HEK293 (cell line): Measurements from ENCODE around the gene CCDC122.

Source experiments
- CTCF ChIA-PET: fragments of 350-600 bp; formaldehyde crosslinking; extraction: SDS; loops from one replicate; lab custom pipeline; 2021; ENCODE audit warnings: antibody characterized with exemption; lab: Yijun Ruan, JAX
- POLR2A ChIA-PET: fragments of 300-600 bp; formaldehyde crosslinking; extraction: SDS; loops from one replicate; lab custom pipeline; 2020; ENCODE audit warnings: antibody characterized with exemption, inconsistent platforms; lab: Yijun Ruan, JAX
- H3K27ac ChIP-seq: fragments of 200-500 bp; sonication (Bioruptor generic); 2 replicates; pipeline ENCODE4 v1.5.1; 2014; ENCODE audit warnings: low read depth, low read length, control low read depth, inconsistent platforms; ENCODE audit errors: extremely low read depth
- H3K36me3 ChIP-seq, 2 experiments: fragments of 200-500 bp in 1 of 2; sonication (Bioruptor generic) in 1 of 2; 1 replicate in 1 of 2; 2 replicates in 1 of 2; pipeline ENCODE4 v1.5.1; 2014 to 2017; ENCODE audit warnings: inconsistent platforms in 2 of 2, low read length in 2 of 2; ENCODE audit not compliant: control insufficient read depth in 2 of 2, insufficient read depth in 1 of 2
- H3K4me1 ChIP-seq: fragments of 200-500 bp; sonication (Bioruptor generic); 2 replicates; pipeline ENCODE4 v1.5.1; 2014; ENCODE audit warnings: mild to moderate bottlenecking, low read length, inconsistent platforms; ENCODE audit not compliant: control insufficient read depth, insufficient read depth
- H3K4me3 ChIP-seq: 2 replicates; pipeline ENCODE4 v1.5.1; 2011; ENCODE audit warnings: low read depth, mild to moderate bottlenecking, control low read depth, low read length, moderate library complexity
- H3K9me3 ChIP-seq: fragments of 200-500 bp; sonication (Bioruptor generic); 2 replicates; pipeline ENCODE4 v1.5.1; 2014; ENCODE audit warnings: low read depth, low read length, inconsistent platforms; ENCODE audit not compliant: control insufficient read depth, insufficient read depth
- EGR2 ChIP-seq: fragments of 450-650 bp; formaldehyde crosslinking; IDR thresholded peaks from 2 replicates; pipeline ENCODE4 v1.5.1; 2016; ENCODE audit warnings: low read depth, missing biosample characterization, missing genetic modification characterization
- KLF10 ChIP-seq: fragments of 450-650 bp; IDR thresholded peaks from 2 replicates; pipeline ENCODE4 v1.5.1; 2018; ENCODE audit warnings: missing biosample characterization, mild to moderate bottlenecking, missing genetic modification characterization
- MEIS1 ChIP-seq: sonication (generic); formaldehyde crosslinking; IDR thresholded peaks from 2 replicates; pipeline ENCODE4 v1.8.1; 2022; ENCODE audit warnings: missing genetic modification reagents, mild to moderate bottlenecking, borderline replicate concordance
- PBX3 ChIP-seq: sonication (generic); formaldehyde crosslinking; IDR thresholded peaks from 2 replicates; pipeline ENCODE4 v1.8.1; 2022; ENCODE audit warnings: mild to moderate bottlenecking, moderate library complexity, missing genetic modification reagents
- PRDM2 ChIP-seq: fragments of 450-650 bp; formaldehyde crosslinking; IDR thresholded peaks from 2 replicates; pipeline ENCODE4 v1.5.1; 2016; ENCODE audit warnings: missing biosample characterization, missing genetic modification characterization, borderline replicate concordance
- PRDM6 ChIP-seq: fragments of 450-650 bp; formaldehyde crosslinking; IDR thresholded peaks from 2 replicates; pipeline ENCODE4 v1.5.1; 2017; ENCODE audit warnings: missing biosample characterization, missing genetic modification characterization
- RBAK ChIP-seq: fragments of 450-650 bp; formaldehyde crosslinking; IDR thresholded peaks from 2 replicates; pipeline ENCODE4 v1.5.1; 2016; ENCODE audit warnings: missing biosample characterization, missing genetic modification characterization
- SCRT1 ChIP-seq: fragments of 450-650 bp; formaldehyde crosslinking; IDR thresholded peaks from 2 replicates; pipeline ENCODE4 v1.5.1; 2016; ENCODE audit warnings: missing biosample characterization, missing genetic modification characterization, borderline replicate concordance
- YY1 ChIP-seq: fragments of 450-650 bp; formaldehyde crosslinking; IDR thresholded peaks from 2 replicates; pipeline ENCODE4 v1.5.1; 2018; ENCODE audit warnings: missing biosample characterization, missing genetic modification characterization
- ZBTB48 ChIP-seq: fragments of 450-650 bp; formaldehyde crosslinking; IDR thresholded peaks from 2 replicates; pipeline ENCODE4 v1.5.1; 2016; ENCODE audit warnings: missing biosample characterization, missing genetic modification characterization
- ZNF302 ChIP-seq: fragments of 450-650 bp; formaldehyde crosslinking; IDR thresholded peaks from 2 replicates; pipeline ENCODE4 v1.5.1; 2016; ENCODE audit warnings: missing biosample characterization, missing genetic modification characterization, low read depth
- ZNF311 ChIP-seq: fragments of 450-650 bp; formaldehyde crosslinking; IDR thresholded peaks from 2 replicates; pipeline ENCODE4 v1.5.1; 2017; ENCODE audit warnings: missing biosample characterization, missing genetic modification characterization, borderline replicate concordance
- ZNF423 ChIP-seq: fragments of 450-650 bp; formaldehyde crosslinking; IDR thresholded peaks from 2 replicates; pipeline ENCODE4 v1.5.1; 2016; ENCODE audit warnings: missing biosample characterization, missing genetic modification characterization
- ZNF645 ChIP-seq: fragments of 450-650 bp; formaldehyde crosslinking; IDR thresholded peaks from 2 replicates; pipeline ENCODE4; 2016; ENCODE audit warnings: missing biosample characterization, missing genetic modification characterization
- ZSCAN23 ChIP-seq: fragments of 450-650 bp; formaldehyde crosslinking; IDR thresholded peaks from 2 replicates; pipeline ENCODE4 v1.5.1; 2016; ENCODE audit warnings: missing biosample characterization, missing genetic modification characterization

CCDC122 gene

GRCh38 chr13:43835701-43836100, 43.8 kb downstream of the CCDC122 start:
- TF ChIP-seq MEIS1 (CRISPR knock-in tag) (no peak), ZNF423 (tag by site-specific recombination) (no peak), YY1 (tag by site-specific recombination) (no peak), KLF10 (no peak), EGR2 (tag by site-specific recombination) (no peak), SCRT1 (tag by site-specific recombination) (no peak), ZBTB48 (no peak), RBAK (no peak), PBX3 (CRISPR knock-in tag) (no peak), ZNF645 (no peak), ZNF311 (tag by site-specific recombination) (no peak)
- ChIA-PET CTCF (no interaction called here), POLR2A (no interaction called here)
- H3K4me3 ChIP-seq, result no peak overlapping the region
- H3K4me1 ChIP-seq, result no peaks in the 10 kb centered on the region
- no peak overlapping the region for H3K27ac ChIP-seq
- H3K9me3 ChIP-seq, result no peaks in the 10 kb centered on the region
- H3K36me3 ChIP-seq, result no peaks in the 10 kb centered on the region

GRCh38 chr13:43831088-43831487, 48.5 kb downstream of the CCDC122 start:
- POLR2A ChIA-PET, result no interaction called here
- Histone ChIP-seq H3K36me3 (no peaks in the 10 kb centered on the region), H3K4me3 (no peak overlapping the region), H3K4me1 (no peaks in the 10 kb centered on the region), H3K9me3 (no peaks in the 10 kb centered on the region), H3K27ac (no peak overlapping the region)
- CTCF ChIA-PET, result interaction anchor here (0.6 kb wide), 1 partner anchor 24 kb away, joined by 3 read pairs; no protein-coding TSS in a partner anchor
- TF ChIP-seq PRDM2 (tag by site-specific recombination) (no peak), ZSCAN23 (tag by site-specific recombination) (no peak), ZNF302 (tag by site-specific recombination) (no peak), PRDM6 (no peak)
